CD14-positive monocyte (primary cell): ENCODE results near the gene AIRE. TPM values are rescaled to one million over a fixed set of nuclear protein-coding genes. Genes with fewer than 3 reads are reported as not detected.

Experiments used
- DNase-seq, 3 donors: peaks; one replicate each; pipeline ENCODE4 v3.0.0-alpha.2; 2011 to 2022
- H2AFZ ChIP-seq: 2 replicates; pipeline ENCODE4 v1.6.0; 2012; ENCODE audit warnings: mild to moderate bottlenecking, low read depth, low read length, inconsistent platforms; ENCODE audit not compliant: insufficient read depth, poor library complexity, severe bottlenecking
- H3K27ac ChIP-seq, 2 donors: 1 replicate in 1 of 2; 2 replicates in 1 of 2; pipeline ENCODE4 v1.5.1; 2012 to 2013; ENCODE audit warnings: low read length in 2 of 2, control low read depth in 1 of 2, inconsistent platforms in 1 of 2, low read depth in 1 of 2, mild to moderate bottlenecking in 1 of 2
- H3K27me3 ChIP-seq, 2 donors: one replicate each; pipeline versions ENCODE4 v1.6.0 to v1.6.1; 2011 to 2013; ENCODE audit warnings: low read length in 2 of 2; ENCODE audit not compliant: control insufficient read depth in 2 of 2, insufficient read depth in 2 of 2
- H3K36me3 ChIP-seq, 2 donors: replicated peaks in 1 of 2; 1 replicate in 1 of 2; 2 replicates in 1 of 2; pipeline versions ENCODE4 v1.5.1 to v1.6.1; 2012 to 2013; ENCODE audit warnings: low read length in 2 of 2, control low read depth in 1 of 2, inconsistent platforms in 1 of 2, mild to moderate bottlenecking in 1 of 2; ENCODE audit not compliant: insufficient read depth in 2 of 2, control insufficient read depth in 1 of 2
- H3K4me1 ChIP-seq, 2 donors: 1 replicate in 1 of 2; 2 replicates in 1 of 2; pipeline versions ENCODE4 v1.5.1 to v1.6.1; 2012 to 2013; ENCODE audit warnings: low read length in 2 of 2, control low read depth in 1 of 2, inconsistent platforms in 1 of 2, mild to moderate bottlenecking in 1 of 2, moderate library complexity in 1 of 2; ENCODE audit not compliant: insufficient read depth in 2 of 2, control insufficient read depth in 1 of 2
- H3K4me2 ChIP-seq: replicated peaks from 2 replicates; pipeline ENCODE3; 2012; ENCODE audit warnings: low read length, moderate library complexity, mild to moderate bottlenecking; ENCODE audit not compliant: poor library complexity, severe bottlenecking; ENCODE audit errors: extremely low read depth
- H3K4me3 ChIP-seq, 3 experiments: fragments of 200-600 bp in 1 of 3; sonication (generic) in 1 of 3; replicated peaks in 1 of 3; 1 replicate in 2 of 3; 2 replicates in 1 of 3; pipeline ENCODE4 v1.5.1; 2011 to 2013; ENCODE audit warnings: low read length in 3 of 3, mild to moderate bottlenecking in 3 of 3, control low read depth in 2 of 3, low read depth in 2 of 3, inconsistent platforms in 1 of 3, moderate library complexity in 1 of 3
- H3K79me2 ChIP-seq: 2 replicates; pipeline ENCODE4 v1.6.0; 2012; ENCODE audit warnings: mild to moderate bottlenecking, control low read depth, inconsistent platforms, low read length, moderate library complexity; ENCODE audit not compliant: insufficient read depth
- H3K9ac ChIP-seq: 2 replicates; pipeline ENCODE4 v1.6.0; 2017; ENCODE audit warnings: low read length, mild to moderate bottlenecking; ENCODE audit not compliant: insufficient read depth, poor library complexity, severe bottlenecking
- H3K9me3 ChIP-seq, 2 donors: replicated peaks in 1 of 2; 1 replicate in 1 of 2; 2 replicates in 1 of 2; pipeline versions ENCODE4 v1.5.1 to v1.6.1; 2012 to 2013; ENCODE audit warnings: low read length in 2 of 2, control low read depth in 1 of 2; ENCODE audit not compliant: control insufficient read depth in 1 of 2, insufficient read depth in 1 of 2
- H4K20me1 ChIP-seq: 2 replicates; pipeline ENCODE4 v1.6.0; 2012; ENCODE audit warnings: mild to moderate bottlenecking, low read length, control low read depth, moderate library complexity; ENCODE audit not compliant: insufficient read depth
- H3K27ac Mint-ChIP-seq, 7 donors: one replicate each; pipeline ENCODE4 v1.8.0; 2020; ENCODE audit warnings: mild to moderate bottlenecking in 7 of 7, mixed read lengths in 7 of 7, moderate library complexity in 6 of 7, inconsistent platforms in 2 of 7
- H3K27me3 Mint-ChIP-seq, 3 donors: one replicate each; pipeline ENCODE4 v1.8.0; 2021 to 2022; ENCODE audit warnings: low read depth in 3 of 3, mild to moderate bottlenecking in 3 of 3, mixed read lengths in 3 of 3, moderate library complexity in 3 of 3, inconsistent platforms in 1 of 3
- H3K36me3 Mint-ChIP-seq, 2 donors: one replicate each; pipeline ENCODE4 v1.8.0; 2020; ENCODE audit warnings: mixed read lengths in 2 of 2, inconsistent platforms in 1 of 2, mild to moderate bottlenecking in 1 of 2
- H3K4me1 Mint-ChIP-seq: one replicate; pipeline ENCODE4 v1.8.0; 2020; ENCODE audit warnings: mild to moderate bottlenecking, mixed read lengths
- H3K4me3 Mint-ChIP-seq, 2 donors: one replicate each; pipeline ENCODE4 v1.8.0; 2020; ENCODE audit warnings: mild to moderate bottlenecking in 2 of 2, mixed read lengths in 2 of 2, moderate library complexity in 1 of 2
- H3K9me3 Mint-ChIP-seq, 7 donors: one replicate each; pipeline ENCODE4 v1.8.0; 2020 to 2022; ENCODE audit warnings: mixed read lengths in 7 of 7, mild to moderate bottlenecking in 6 of 7, moderate library complexity in 6 of 7, inconsistent platforms in 2 of 7
- WGBS: methylation state at CpG from one replicate; pipeline ENCODE4 v1.1.5; 2013; ENCODE audit warnings: missing lambda C conversion rate; ENCODE audit not compliant: insufficient coverage; 5-methylcytosine and 5-hydroxymethylcytosine counted together
- intact Hi-C, 2 donors: fragments of 100-400 bp; cut with micrococcal nuclease; formaldehyde crosslinking; loops; one replicate each; pipeline versions ENCODE4 v1.15.0 to v1.15.1; 2023
- polyA plus RNA-seq, 3 donors: library from polyadenylated mRNA; depleted of rRNA in 1 of 3; unstranded in 2 of 3; stranded (reverse) in 1 of 3; fragments of 300-500 nt in 2 of 3; fragments of >200 nt in 1 of 3; fragmentation: Illumina TruSeq in 2 of 3; gene quantifications; 1 replicate in 2 of 3; 2 replicates in 1 of 3; pipeline ENCODE4 v1.2.3, GENCODE V29; 2012 to 2021
- TF ChIP-seq, protein P1 (sequence below): fragments of 200-600 bp; IDR thresholded peaks from one replicate; pipeline ENCODE4 v1.8.0; 2022; ENCODE audit warnings: antibody characterized with exemption, mild to moderate bottlenecking

AIRE gene
- polyA plus RNA-seq, 3 donors, result not detected

GRCh38 chr21:44263221-44263760 lies 22.4 kb upstream of the AIRE start:
- Histone ChIP-seq H3K9ac (no peak overlapping the region), H3K9me3 (no peaks in the 10 kb centered on the region), H3K4me1 (no peaks in the 10 kb centered on the region), H3K4me2 (no peak overlapping the region), H2AFZ (no peak overlapping the region), H4K20me1 (no peaks in the 10 kb centered on the region), H3K4me3 (no peak overlapping the region), H3K36me3 (no peaks in the 10 kb centered on the region), H3K27ac (no peak overlapping the region), H3K27me3 (no peaks in the 10 kb centered on the region), H3K79me2 (no peaks in the 10 kb centered on the region)
- peaks cover 2% of the 10 kb centered on the region for H3K4me1 Mint-ChIP-seq
- H3K36me3 Mint-ChIP-seq, result no peaks in the 10 kb centered on the region
- WGBS, result 91% methylated on average over 10 of the region's 18 CpGs
- H3K27me3 Mint-ChIP-seq, result peaks cover 0 to 6% (median 6%) of the 10 kb centered on the region in 3 donors
- intact Hi-C loops, result no loop called here
- no peak overlapping the region for H3K27ac Mint-ChIP-seq
- no peak for DNase-seq
- no peak overlapping the region for H3K4me3 Mint-ChIP-seq
- TF ChIP-seq, protein P1, sequence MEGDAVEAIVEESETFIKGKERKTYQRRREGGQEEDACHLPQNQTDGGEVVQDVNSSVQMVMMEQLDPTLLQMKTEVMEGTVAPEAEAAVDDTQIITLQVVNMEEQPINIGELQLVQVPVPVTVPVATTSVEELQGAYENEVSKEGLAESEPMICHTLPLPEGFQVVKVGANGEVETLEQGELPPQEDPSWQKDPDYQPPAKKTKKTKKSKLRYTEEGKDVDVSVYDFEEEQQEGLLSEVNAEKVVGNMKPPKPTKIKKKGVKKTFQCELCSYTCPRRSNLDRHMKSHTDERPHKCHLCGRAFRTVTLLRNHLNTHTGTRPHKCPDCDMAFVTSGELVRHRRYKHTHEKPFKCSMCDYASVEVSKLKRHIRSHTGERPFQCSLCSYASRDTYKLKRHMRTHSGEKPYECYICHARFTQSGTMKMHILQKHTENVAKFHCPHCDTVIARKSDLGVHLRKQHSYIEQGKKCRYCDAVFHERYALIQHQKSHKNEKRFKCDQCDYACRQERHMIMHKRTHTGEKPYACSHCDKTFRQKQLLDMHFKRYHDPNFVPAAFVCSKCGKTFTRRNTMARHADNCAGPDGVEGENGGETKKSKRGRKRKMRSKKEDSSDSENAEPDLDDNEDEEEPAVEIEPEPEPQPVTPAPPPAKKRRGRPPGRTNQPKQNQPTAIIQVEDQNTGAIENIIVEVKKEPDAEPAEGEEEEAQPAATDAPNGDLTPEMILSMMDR, result no peak
- H3K9me3 Mint-ChIP-seq, result no peaks in the 10 kb centered on the region

- Histone ChIP-seq H3K4me3 (no peak overlapping the region), H3K4me1 (no peaks in the 10 kb centered on the region), H3K9ac (no peak overlapping the region), H3K79me2 (no peaks in the 10 kb centered on the region), H2AFZ (no peak overlapping the region), H3K9me3 (no peaks in the 10 kb centered on the region), H3K4me2 (no peak overlapping the region), H3K27me3 (no peaks in the 10 kb centered on the region), H3K36me3 (no peaks in the 10 kb centered on the region), H4K20me1 (no peaks in the 10 kb centered on the region), H3K27ac (no peak overlapping the region)
- Mint-ChIP-seq H3K27me3 (peaks cover 0 to 6% (median 6%) of the 10 kb centered on the region in 3 donors), H3K27ac (no peak overlapping the region), H3K4me1 (peaks cover 2% of the 10 kb centered on the region), H3K9me3 (no peaks in the 10 kb centered on the region), H3K4me3 (no peak overlapping the region), H3K36me3 (no peaks in the 10 kb centered on the region)
- no peak for DNase-seq
- intact Hi-C loops, result no loop called here
- TF ChIP-seq, protein P1, result no peak
- no CpG with 5 or more reads among the region's 4 CpGs for WGBS
Observed at GRCh38 chr21:44263768-44264167, 21.9 kb upstream of the AIRE start.
